Gastrocnemius medialis (tissue), 4 donors: ENCODE measurements around the gene TAS2R60.

ENCODE experiments used
- POLR2A ChIP-seq, 2 donors: fragments of 450-650 bp; IDR thresholded peaks; one replicate each; pipeline ENCODE4 v1.6.1; 2017; ENCODE audit warnings: antibody characterized with exemption in 2 of 2, mild to moderate bottlenecking in 2 of 2, moderate library complexity in 2 of 2
- TF ChIP-seq, protein P1 (sequence below), 5 experiments: fragments of 450-650 bp in 3 of 5; fragments of 200-600 bp in 2 of 5; sonication (generic) in 2 of 5; IDR thresholded peaks in 4 of 5; conservative IDR thresholded peaks in 1 of 5; 1 replicate in 4 of 5; 2 replicates in 1 of 5; pipeline ENCODE4 v1.5.1; 2016 to 2019; ENCODE audit warnings: antibody characterized with exemption in 5 of 5, mild to moderate bottlenecking in 3 of 5, moderate library complexity in 3 of 5

DNA sequence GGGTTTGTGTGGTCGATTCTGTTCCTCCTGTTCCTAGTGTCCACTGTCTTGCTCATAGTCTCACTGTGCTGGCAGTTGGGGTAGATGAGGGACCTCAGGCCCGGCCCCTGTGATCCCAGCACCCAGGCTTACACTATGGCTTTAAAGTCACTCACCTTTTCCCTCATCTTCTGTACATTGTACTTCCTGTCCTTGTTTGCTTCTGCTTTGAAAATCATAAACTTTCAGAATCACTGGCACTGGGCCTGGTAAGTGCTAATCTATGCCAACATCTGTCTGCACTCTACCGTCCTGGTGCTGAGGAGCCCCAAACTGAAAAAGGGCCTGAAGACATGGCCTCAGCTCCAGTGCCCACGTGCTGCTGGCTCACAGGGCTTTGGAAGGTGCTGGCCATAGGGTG, 5.7 kb upstream of the TAS2R60 start:
- TF ChIP-seq, protein P1, sequence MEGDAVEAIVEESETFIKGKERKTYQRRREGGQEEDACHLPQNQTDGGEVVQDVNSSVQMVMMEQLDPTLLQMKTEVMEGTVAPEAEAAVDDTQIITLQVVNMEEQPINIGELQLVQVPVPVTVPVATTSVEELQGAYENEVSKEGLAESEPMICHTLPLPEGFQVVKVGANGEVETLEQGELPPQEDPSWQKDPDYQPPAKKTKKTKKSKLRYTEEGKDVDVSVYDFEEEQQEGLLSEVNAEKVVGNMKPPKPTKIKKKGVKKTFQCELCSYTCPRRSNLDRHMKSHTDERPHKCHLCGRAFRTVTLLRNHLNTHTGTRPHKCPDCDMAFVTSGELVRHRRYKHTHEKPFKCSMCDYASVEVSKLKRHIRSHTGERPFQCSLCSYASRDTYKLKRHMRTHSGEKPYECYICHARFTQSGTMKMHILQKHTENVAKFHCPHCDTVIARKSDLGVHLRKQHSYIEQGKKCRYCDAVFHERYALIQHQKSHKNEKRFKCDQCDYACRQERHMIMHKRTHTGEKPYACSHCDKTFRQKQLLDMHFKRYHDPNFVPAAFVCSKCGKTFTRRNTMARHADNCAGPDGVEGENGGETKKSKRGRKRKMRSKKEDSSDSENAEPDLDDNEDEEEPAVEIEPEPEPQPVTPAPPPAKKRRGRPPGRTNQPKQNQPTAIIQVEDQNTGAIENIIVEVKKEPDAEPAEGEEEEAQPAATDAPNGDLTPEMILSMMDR (IDR thresholded peaks at IDR 0.05 in 4 of 5, conservative IDR thresholded peaks at IDR 0.05 in 1 of 5), result no peak
- no peak for TF ChIP-seq POLR2A (IDR thresholded peaks at IDR 0.05)
